ENCODE measurements around the gene ZC2HC1C. TPM values are rescaled to one million over a fixed set of nuclear protein-coding genes. Genes with fewer than 3 reads are reported as not detected.

Gene ZC2HC1C
- polyA plus RNA-seq, 1 donor (not counting 4 experiments of a cell fraction or from before 2014, with no cell fraction given) = 0.68 TPM

DNA sequence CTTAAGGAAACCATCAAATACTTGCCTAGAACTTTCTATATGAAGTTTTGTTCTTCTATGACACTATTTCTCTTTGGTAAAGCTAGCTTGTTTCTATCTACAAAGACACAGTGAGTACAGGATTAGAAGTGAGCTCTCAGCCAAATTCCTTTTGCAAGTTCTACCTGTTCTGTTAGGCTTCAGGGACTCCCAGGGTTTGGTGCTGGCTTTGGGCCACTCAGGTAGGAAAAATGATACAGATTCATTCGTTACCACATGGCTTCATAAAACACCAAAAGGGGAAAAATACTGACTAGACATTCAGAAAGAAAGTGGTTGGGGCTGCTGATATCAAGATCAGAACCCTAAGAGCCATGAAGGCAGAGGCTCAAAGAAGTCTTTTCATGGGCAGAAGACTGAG lies 13.8 kb downstream of the ZC2HC1C start:
- Histone ChIP-seq H3K9ac (ENCODE audit: control insufficient read depth, extremely low read depth, insufficient read depth, low read length) (no peak overlapping the region), H3K27ac (ENCODE audit: control insufficient read depth, insufficient read depth, low read length) (no peak overlapping the region), H3K36me3 (ENCODE audit: control insufficient read depth in 2 of 2, extremely low read depth in 1 of 2, insufficient read depth in 2 of 2, low read length in 2 of 2) (peaks cover 19 to 24% of the 10 kb centered on the region in 2 experiments), H4K20me1 (ENCODE audit: control insufficient read depth, extremely low read depth, insufficient read depth, low read length) (no peaks in the 10 kb centered on the region), H3K27me3 (ENCODE audit: control insufficient read depth, extremely low read depth, insufficient read depth, low read length) (no peaks in the 10 kb centered on the region), H3K4me1 (ENCODE audit: control insufficient read depth, extremely low read depth, insufficient read depth, low read length) (no peaks in the 10 kb centered on the region), H2AFZ (ENCODE audit: control insufficient read depth, low read length) (no peak overlapping the region), H3K4me2 (ENCODE audit: control insufficient read depth, extremely low read depth, insufficient read depth, low read depth, low read length) (no peak overlapping the region), H3K4me3 (ENCODE audit: control insufficient read depth in 2 of 3, extremely low read depth in 1 of 3, insufficient read depth in 2 of 3, low read depth in 1 of 3, low read length in 3 of 3) (no peak overlapping the region), H3K79me2 (ENCODE audit: control insufficient read depth, insufficient read depth, low read length) (no peaks in the 10 kb centered on the region), H3K9me3 (ENCODE audit: control insufficient read depth, low read depth, low read length) (no peaks in the 10 kb centered on the region), H3K9me1 (ENCODE audit: control insufficient read depth, extremely low read depth, insufficient read depth, low read length) (no peaks in the 10 kb centered on the region)
- DNase-seq (ENCODE audit: low read depth, low spot score) = no peak
- FAIRE-seq = no peak
- TF ChIP-seq, protein P1, sequence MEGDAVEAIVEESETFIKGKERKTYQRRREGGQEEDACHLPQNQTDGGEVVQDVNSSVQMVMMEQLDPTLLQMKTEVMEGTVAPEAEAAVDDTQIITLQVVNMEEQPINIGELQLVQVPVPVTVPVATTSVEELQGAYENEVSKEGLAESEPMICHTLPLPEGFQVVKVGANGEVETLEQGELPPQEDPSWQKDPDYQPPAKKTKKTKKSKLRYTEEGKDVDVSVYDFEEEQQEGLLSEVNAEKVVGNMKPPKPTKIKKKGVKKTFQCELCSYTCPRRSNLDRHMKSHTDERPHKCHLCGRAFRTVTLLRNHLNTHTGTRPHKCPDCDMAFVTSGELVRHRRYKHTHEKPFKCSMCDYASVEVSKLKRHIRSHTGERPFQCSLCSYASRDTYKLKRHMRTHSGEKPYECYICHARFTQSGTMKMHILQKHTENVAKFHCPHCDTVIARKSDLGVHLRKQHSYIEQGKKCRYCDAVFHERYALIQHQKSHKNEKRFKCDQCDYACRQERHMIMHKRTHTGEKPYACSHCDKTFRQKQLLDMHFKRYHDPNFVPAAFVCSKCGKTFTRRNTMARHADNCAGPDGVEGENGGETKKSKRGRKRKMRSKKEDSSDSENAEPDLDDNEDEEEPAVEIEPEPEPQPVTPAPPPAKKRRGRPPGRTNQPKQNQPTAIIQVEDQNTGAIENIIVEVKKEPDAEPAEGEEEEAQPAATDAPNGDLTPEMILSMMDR (optimal IDR thresholded peaks at IDR 0.05 in 1 of 3, IDR thresholded peaks at IDR 0.05 in 1 of 3, conservative IDR thresholded peaks at IDR 0.05 in 1 of 3; ENCODE audit: extremely low read depth in 1 of 3, insufficient read depth in 2 of 3, low read length in 3 of 3) = no peak
- TF ChIP-seq EZH2 (IDR thresholded peaks at IDR 0.05; ENCODE audit: low read length) = no peak
- dilution Hi-C loops (cut with MboI; ENCODE audit: extremely low pct_ligation_motif_present, low sequenced_read_pairs) = no loop called here

DNA sequence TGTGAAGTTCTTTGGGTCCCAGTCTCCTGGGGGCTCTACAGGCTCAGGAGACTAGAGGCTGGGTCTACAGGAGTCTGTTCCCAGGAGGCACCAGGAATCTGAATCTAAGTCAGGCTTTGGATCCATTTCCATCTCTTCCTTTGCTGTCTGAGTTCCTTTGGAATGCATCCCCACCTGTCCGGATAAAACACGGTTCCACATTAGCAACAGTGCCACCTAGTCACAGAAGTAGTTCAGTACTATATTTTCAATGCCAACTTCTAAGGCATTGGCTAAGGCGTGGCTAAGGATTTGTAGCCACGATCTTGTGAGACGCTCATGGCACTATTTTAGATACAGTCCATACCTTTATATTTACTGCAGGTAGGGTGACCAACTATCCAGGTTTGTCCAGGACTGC lies 15.1 kb downstream of the ZC2HC1C start:
- Histone ChIP-seq H3K9me3 (ENCODE audit: control insufficient read depth, low read depth, low read length) (no peaks in the 10 kb centered on the region), H3K4me2 (ENCODE audit: control insufficient read depth, extremely low read depth, insufficient read depth, low read depth, low read length) (no peak overlapping the region), H3K79me2 (ENCODE audit: control insufficient read depth, insufficient read depth, low read length) (no peaks in the 10 kb centered on the region), H3K27me3 (ENCODE audit: control insufficient read depth, extremely low read depth, insufficient read depth, low read length) (no peaks in the 10 kb centered on the region), H3K4me3 (ENCODE audit: control insufficient read depth in 2 of 3, extremely low read depth in 1 of 3, insufficient read depth in 2 of 3, low read depth in 1 of 3, low read length in 3 of 3) (no peak overlapping the region), H3K9ac (ENCODE audit: control insufficient read depth, extremely low read depth, insufficient read depth, low read length) (no peak overlapping the region), H3K9me1 (ENCODE audit: control insufficient read depth, extremely low read depth, insufficient read depth, low read length) (no peaks in the 10 kb centered on the region), H3K4me1 (ENCODE audit: control insufficient read depth, extremely low read depth, insufficient read depth, low read length) (no peaks in the 10 kb centered on the region), H3K27ac (ENCODE audit: control insufficient read depth, insufficient read depth, low read length) (no peak overlapping the region), H2AFZ (ENCODE audit: control insufficient read depth, low read length) (no peak overlapping the region), H3K36me3 (ENCODE audit: control insufficient read depth in 2 of 2, extremely low read depth in 1 of 2, insufficient read depth in 2 of 2, low read length in 2 of 2) (peaks cover 20 to 23% of the 10 kb centered on the region in 2 experiments), H4K20me1 (ENCODE audit: control insufficient read depth, extremely low read depth, insufficient read depth, low read length) (no peaks in the 10 kb centered on the region)
- dilution Hi-C loops (cut with MboI; ENCODE audit: extremely low pct_ligation_motif_present, low sequenced_read_pairs) = no loop called here
- DNase-seq (ENCODE audit: low read depth, low spot score) (no peak), FAIRE-seq (peak; percentile 66)
- no peak for TF ChIP-seq EZH2 (IDR thresholded peaks at IDR 0.05; ENCODE audit: low read length)
- TF ChIP-seq, protein P1 (optimal IDR thresholded peaks at IDR 0.05 in 1 of 3, IDR thresholded peaks at IDR 0.05 in 1 of 3, conservative IDR thresholded peaks at IDR 0.05 in 1 of 3; ENCODE audit: extremely low read depth in 1 of 3, insufficient read depth in 2 of 3, low read length in 3 of 3) = peak; percentile 43 to 74 (median 59)
